C4-2B (cell line): Measurements from ENCODE around the gene OBP2A.
"Not testable (repeated sequence)": the region's sequence is repeated elsewhere in the genome, so short reads cannot be mapped to it uniquely, and the experiment has no call there.

Experiments
- H3K27ac ChIP-seq: fragments of 450-650 bp; 2 replicates; pipeline ENCODE4 v1.5.1; 2017
- ZFX ChIP-seq: fragments of 450-650 bp; IDR thresholded peaks from 2 replicates; pipeline ENCODE4 v1.6.1; 2017
- TF ChIP-seq, protein P1 (sequence below): fragments of 450-650 bp; conservative IDR thresholded peaks from 2 replicates; pipeline ENCODE4 v1.5.1; 2017; ENCODE audit warnings: mild to moderate bottlenecking

The OBP2A gene

GRCh38 chr9:135533674-135534073 lies 12.3 kb upstream of the OBP2A start:
- H3K27ac ChIP-seq = no peak overlapping the region
- TF ChIP-seq, protein P1, sequence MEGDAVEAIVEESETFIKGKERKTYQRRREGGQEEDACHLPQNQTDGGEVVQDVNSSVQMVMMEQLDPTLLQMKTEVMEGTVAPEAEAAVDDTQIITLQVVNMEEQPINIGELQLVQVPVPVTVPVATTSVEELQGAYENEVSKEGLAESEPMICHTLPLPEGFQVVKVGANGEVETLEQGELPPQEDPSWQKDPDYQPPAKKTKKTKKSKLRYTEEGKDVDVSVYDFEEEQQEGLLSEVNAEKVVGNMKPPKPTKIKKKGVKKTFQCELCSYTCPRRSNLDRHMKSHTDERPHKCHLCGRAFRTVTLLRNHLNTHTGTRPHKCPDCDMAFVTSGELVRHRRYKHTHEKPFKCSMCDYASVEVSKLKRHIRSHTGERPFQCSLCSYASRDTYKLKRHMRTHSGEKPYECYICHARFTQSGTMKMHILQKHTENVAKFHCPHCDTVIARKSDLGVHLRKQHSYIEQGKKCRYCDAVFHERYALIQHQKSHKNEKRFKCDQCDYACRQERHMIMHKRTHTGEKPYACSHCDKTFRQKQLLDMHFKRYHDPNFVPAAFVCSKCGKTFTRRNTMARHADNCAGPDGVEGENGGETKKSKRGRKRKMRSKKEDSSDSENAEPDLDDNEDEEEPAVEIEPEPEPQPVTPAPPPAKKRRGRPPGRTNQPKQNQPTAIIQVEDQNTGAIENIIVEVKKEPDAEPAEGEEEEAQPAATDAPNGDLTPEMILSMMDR = no peak
- TF ChIP-seq ZFX = no peak

GRCh38 chr9:135534192-135534711 lies 11.7 kb upstream of the OBP2A start:
- not testable (repeated sequence) for H3K27ac ChIP-seq

DNA sequence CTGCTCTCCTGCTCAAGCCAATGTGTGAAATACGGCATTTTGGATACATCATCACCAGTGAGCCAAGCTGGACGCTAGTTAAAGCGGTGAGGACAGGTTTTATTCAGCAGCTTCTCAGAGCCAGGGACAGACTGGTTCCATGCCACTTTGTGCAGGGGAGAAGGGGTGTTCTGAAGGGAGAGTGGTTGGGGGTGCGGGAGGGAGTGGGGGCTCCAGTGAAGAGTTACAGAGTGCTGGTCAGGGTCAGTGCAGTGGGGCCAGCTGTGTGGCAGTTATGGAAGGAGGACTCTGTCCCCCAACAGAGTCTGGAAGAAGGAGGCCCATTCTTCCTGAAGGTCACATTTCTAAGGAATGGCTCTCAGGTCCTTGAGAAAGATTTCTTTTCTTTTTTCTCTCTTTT lies 11.1 kb upstream of the OBP2A start:
- not testable (repeated sequence) for H3K27ac ChIP-seq

- H3K27ac ChIP-seq = not testable (repeated sequence)
These were observed 10.3 kb upstream of the OBP2A start for GRCh38 chr9:135535631-135536030.

GRCh38 chr9:135536216-135536615 lies 9.7 kb upstream of the OBP2A start:
- TF ChIP-seq, protein P1 = no peak
- no peak for TF ChIP-seq ZFX
- H3K27ac ChIP-seq = no peak overlapping the region

DNA sequence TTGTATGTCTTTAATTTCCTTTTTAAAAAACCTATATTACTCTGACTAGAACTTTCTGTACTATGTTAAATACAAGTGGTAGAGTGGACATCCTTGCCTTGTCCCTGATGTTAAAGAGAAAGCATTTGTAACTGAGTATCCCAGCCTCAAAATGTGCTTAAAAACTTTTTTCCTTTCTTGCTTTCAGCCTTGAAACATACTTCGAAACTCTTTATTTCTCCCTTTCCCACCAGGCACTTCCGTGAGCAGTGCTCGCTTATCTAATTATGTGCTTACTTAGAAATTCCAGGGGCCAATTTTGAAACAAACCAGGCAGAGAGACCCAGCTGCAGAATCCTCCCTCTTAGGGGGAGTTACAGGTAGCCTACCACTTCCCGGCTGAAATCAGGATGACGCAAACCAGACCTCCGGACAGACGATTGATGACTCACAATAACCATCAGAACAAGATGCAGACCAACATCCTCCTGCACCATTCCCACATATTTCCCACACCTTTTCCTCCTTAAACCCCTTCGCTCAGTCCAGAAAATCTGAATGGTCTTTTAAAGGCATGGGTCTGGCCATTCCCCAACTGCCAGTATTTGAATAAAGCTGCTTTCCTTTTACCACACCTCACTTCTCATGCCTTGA lies 2.5 kb upstream of the OBP2A start:
- H3K27ac ChIP-seq = not testable (repeated sequence)

- H3K27ac ChIP-seq = no peak overlapping the region
- TF ChIP-seq, protein P1 = no peak
- TF ChIP-seq ZFX = no peak
These were observed 818 bp upstream of the OBP2A start for GRCh38 chr9:135544981-135545635.

DNA sequence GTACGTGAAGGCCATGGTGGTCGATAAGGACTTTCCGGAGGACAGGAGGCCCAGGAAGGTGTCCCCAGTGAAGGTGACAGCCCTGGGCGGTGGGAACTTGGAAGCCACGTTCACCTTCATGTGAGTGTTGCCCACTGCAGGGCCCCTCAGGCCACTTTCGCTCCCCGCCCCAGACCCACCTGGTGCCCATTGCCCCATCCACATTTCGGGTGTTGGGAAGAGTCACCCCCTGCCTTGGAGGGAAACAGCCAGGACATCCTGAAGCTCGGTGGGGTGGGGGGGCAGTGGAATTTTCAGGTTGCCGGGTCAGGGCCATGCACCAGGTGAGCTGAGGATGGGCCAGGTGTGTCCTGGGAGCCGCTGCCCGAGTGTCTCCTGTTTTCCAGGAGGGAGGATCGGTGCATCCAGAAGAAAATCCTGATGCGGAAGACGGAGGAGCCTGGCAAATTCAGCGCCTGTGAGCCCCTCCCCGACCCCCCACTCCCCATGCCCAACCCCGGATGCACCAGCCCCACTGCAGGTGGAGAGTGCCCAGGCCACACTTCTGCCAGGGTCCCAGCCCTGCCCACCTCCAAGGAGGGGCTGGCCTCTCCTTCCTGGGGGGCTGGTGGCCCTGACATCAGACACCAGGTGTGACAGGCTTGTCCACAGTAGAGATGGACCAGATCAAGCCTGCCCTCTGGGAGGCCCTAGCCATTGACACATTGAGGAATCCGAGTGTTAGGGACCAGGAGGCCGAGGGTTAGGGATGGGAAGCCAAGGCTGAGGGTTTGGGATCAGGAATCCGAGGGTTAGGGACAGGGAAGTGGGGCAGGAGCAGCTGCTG lies 1.1 kb downstream of the OBP2A start:
- H3K27ac ChIP-seq = not testable (repeated sequence)

- TF ChIP-seq, protein P1 = no peak
- no peak for TF ChIP-seq ZFX
- no peak overlapping the region for H3K27ac ChIP-seq
These were observed 2.1 kb downstream of the OBP2A start for GRCh38 chr9:135547756-135548736.

DNA sequence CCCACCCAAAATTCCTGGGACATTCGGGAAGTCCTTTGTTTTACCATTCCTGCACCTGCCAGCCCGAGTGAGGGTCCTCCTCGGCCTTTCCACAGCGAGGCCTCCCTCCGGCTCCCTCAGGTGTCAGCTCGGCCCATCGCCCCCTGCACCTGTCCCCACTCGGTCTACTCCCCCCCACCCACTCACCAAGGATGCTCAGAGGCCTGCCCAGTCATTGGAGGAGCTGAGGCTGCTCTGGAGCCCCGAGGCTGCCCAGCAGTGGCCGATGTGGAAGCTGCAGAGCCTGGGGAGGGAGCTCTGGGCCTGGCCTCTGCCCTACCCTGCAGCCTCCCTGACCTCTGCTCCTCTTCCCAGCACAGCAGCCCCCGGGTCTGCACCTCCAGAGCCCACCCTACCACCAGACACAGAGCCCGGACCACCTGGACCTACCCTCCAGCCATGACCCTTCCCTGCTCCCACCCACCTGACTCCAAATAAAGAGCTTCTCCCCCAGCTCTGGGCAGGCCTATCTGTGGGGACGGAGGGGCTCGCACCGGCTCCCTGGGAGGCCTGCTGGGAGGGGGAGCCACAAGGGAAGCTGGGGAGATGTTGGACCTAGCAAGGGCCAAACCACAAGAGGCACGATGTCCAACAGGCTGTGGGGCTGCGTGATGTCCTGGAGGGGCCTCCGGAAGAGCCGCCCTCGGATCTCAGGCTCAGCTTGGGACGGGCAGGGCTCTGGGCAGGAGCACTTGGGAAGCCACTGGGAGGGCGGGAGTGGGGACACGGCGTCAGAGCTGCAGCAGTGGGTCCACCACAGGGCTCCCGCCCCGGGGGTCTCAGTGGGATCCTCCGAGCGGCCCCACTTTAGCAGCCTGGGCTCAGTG lies 3.8 kb downstream of the OBP2A start:
- not testable (repeated sequence) for H3K27ac ChIP-seq
